NCI-H2196 (cell line): ENCODE measurements around the gene ERO1A.

Experiments used
- DNase-seq: peaks from one replicate; lab custom pipeline; 2025; ENCODE audit not compliant: unreplicated experiment; lab: John Stamatoyannopoulos, UW

ERO1A gene

DNA sequence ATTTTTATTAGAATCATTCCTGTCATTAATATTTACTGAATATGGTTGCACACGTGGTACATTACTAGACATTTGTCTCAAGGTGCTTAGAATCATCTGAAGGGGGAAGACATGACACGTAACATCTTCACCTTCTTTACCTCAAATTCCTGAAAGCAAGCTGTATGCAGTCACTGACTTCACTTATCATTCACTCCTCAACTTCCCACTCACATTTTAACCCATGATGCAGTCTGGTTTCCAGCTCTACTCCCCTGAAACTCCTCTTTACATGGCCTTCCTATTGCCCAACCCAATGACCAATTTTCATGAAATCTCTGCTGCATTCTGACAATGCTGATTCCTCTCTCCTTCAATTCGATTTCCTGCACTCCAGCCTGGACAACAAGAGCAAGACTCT lies 5.9 kb upstream of the ERO1A start:
- DNase-seq: no peak

- DNase-seq: no peak
These were observed 5.4 kb upstream of the ERO1A start for GRCh38 chr14:52700701-52701172.

GRCh38 chr14:52694761-52695480 lies 437 bp downstream of the ERO1A start:
- DNase-seq: no peak

DNA sequence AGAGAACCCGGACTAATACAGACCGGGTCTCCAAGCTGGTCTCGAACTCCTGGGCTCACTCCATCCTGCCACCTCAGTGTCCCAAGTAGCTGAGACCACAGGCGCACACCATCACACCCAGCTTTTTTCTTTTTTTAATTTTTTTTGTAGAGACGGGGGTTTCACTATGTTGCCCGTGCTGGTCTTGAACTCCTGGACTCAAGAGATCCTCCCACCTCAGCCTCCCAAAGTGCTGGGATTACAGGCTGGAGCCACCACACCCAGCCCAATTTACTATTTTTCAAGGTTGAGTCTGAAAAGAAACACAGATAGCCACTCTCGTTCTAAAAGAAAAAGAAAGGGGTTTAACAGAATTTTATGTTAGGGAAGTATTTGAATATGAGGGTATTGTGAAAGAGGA lies 1.8 kb downstream of the ERO1A start:
- DNase-seq: no peak

DNA sequence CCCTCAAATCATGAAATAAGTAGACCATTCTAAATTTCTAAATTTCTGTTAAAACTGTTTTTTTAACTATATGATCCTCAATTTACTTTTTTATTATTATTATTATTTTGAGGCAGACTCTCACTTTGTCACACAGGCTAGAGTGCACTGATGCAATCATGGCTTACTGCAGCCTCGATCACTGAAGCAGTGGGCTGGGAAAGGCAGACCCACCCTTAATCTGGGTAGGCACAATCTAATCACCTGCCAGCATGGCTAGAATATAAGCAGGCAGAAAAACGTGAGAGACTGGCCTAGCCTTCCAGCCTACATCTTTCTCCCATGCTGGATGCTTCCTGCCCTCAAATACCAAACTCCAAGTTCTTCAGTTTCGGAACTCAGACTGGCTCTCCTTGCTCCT lies 2.3 kb downstream of the ERO1A start:
- no peak for DNase-seq

- DNase-seq: no peak
These were observed 3.0 kb downstream of the ERO1A start for GRCh38 chr14:52692248-52692962.

- no peak for DNase-seq
These were observed 4.2 kb downstream of the ERO1A start for GRCh38 chr14:52690983-52691760.

DNA sequence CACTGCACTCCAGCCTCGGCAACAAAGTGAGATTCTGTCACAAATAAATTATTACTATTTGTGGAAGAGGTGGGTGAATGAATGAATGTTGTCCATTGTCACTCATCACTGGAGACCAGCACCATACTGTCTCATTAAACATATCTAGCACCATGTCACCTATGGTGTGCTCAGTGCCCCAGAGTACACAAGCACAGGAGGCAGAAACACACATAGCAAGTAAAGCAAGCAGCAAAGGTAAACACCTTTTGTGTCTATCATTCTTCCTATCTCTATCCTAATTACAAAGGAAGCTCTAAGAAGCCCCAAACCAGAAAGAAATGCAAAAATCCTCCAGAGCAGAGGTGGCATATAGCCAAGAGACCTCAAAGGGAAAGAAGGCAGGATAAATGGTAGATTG lies 9.2 kb downstream of the ERO1A start:
- no peak for DNase-seq

GRCh38 chr14:52683985-52684520 lies 11.3 kb downstream of the ERO1A start:
- no peak for DNase-seq

GRCh38 chr14:52678591-52678990 lies 16.8 kb downstream of the ERO1A start:
- no peak for DNase-seq

DNA sequence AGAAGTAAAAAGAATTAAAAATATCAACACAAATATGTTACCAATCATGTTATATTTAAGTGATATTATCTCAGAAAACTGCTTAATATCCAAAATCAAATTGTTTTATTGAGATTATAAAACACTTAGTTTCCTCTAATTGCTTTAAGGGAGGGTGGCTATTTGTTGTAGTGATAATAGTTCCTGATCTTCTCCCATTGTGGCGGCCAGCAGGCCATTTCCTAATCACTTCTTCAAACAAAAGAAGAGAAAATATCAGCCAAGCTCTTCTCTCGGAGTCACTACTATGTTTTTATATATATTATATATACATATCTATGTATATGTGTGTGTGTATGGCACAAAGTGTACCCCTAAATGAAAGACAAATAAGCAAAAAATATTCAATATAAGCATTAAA lies 31.5 kb downstream of the ERO1A start:
- DNase-seq: no peak

GRCh38 chr14:52661314-52661713 lies 34.0 kb downstream of the ERO1A start:
- no peak for DNase-seq

GRCh38 chr14:52660832-52661231 lies 34.5 kb downstream of the ERO1A start:
- DNase-seq: no peak

- no peak for DNase-seq
These were observed 35.0 kb downstream of the ERO1A start for GRCh38 chr14:52660325-52660724.

DNA sequence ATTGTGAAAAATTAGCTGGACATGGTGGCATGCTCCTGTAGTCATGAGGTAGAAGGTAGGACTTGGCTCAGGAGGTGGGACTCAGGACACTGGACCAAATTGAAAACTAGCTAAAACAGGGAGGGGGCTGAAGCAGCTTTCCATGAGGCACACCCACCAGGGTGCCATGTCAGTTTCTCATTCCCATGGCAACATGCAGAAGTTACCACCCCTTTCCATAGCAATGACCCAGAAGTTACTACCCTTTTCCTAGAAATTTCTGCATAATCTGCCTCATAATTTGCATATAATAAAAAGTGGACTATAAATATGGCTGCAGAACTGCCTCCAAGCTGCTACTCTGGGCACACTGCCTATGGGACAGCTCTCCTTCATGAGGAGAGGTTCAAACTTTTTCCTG lies 38.5 kb downstream of the ERO1A start:
- DNase-seq: no peak

DNA sequence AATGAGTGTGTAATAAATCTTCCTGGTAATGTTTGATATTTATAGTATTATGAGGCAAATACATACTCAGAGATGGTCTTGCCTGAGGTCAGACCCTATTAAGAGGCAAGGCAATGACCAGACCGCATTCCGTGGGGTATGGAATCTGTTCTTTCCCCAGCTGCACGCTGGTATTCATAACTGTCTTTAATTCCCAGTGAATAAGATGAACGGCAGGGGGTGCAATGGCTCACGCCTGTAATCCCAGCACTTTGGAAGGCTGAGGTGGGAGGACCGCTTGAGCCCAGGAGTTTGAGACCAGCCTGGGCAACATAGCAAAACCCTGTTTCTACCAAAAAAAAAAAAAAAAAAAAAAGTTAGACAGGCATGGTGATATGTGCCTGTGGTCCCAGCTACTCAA lies 44.6 kb downstream of the ERO1A start:
- DNase-seq: no peak

GRCh38 chr14:52649511-52649910 lies 45.8 kb downstream of the ERO1A start:
- no peak for DNase-seq

DNA sequence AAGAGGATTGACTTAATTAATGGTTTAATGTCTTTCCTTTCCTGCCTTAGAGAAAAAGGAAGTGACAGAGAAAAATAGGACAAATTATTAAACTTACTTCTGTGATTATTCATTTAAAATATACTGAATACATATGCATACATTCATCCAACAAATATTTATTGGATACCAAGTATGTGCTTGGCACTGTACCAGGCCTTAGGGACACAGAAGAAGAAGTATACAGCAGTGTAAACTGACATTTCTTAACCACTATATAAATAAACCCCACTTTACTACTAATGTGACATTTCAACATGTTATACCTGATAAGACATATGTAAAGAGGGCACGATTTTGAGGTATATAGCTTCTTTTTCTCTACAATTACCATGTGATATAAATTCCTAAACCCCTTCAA lies 53.6 kb downstream of the ERO1A start:
- no peak for DNase-seq

- DNase-seq: no peak
These were observed 55.2 kb downstream of the ERO1A start for GRCh38 chr14:52640137-52640536.

DNA sequence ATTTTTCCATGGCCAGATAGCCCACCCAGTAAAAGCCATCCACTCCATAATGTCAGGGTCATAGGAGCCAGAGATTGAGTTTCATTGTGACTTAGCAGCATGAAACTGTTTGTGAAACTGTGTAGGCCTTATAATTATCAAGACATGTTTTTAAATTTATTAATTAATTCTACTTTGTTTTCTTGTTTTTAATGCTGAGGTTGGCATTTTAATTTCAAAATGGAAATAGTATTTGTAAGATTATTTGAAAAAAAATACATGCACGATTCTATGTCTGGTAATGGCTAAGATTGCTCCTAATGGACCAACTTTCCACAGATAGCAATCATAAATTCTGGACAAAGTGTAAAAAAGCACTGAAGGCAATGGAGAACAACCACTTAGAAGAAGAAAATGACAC lies 75.7 kb downstream of the ERO1A start:
- DNase-seq: no peak

- DNase-seq: no peak
These were observed 76.8 kb downstream of the ERO1A start for GRCh38 chr14:52618602-52619001.

DNA sequence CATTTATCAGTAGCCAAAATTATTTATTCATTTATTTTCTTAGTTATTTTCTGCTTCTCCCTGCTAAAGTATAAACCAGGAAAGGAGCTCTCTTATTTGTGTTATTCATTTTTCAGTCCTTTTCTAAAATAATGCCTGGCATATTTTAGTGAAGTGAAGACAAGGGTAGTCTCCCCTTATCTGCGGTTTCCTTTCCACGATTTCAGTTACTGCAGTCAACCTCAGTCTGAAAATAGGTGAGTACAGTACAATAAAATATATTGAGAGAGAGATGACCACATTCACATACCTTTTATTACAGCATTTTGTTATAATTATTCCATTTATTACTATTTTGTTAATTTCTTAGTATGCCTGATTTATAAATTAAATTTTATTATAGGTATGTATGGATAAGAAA lies 85.2 kb downstream of the ERO1A start:
- no peak for DNase-seq
